A172 (cell line): Measurements from ENCODE around the gene BAZ1B. TPM values are rescaled to one million over a fixed set of nuclear protein-coding genes. Genes with fewer than 3 reads are reported as not detected.
"Not testable (repeated sequence)": the region's sequence is repeated elsewhere in the genome, so short reads cannot be mapped to it uniquely, and the experiment has no call there.

Source experiments
- DNase-seq: peaks from one replicate; pipeline ENCODE4 v3.0.0-alpha.2; 2015; ENCODE audit warnings: low spot score
- total RNA-seq: library from RNA; depleted of rRNA; stranded (reverse); fragments of >200 nt; shearing (Covaris generic); gene quantifications from 2 replicates; pipeline ENCODE4 v1.2.3, GENCODE V29; 2014

The BAZ1B gene
- total RNA-seq, 1 experiment from 2014 or later = 148 TPM

GRCh38 chr7:73447121-73447733 lies 74.9 kb downstream of the BAZ1B start:
- DNase-seq = no peak

- DNase-seq = no peak
Measured at GRCh38 chr7:73446682-73447081, 75.4 kb downstream of the BAZ1B start.

- no peak for DNase-seq
Measured at GRCh38 chr7:73443548-73444255, 78.4 kb downstream of the BAZ1B start.

GRCh38 chr7:73442903-73443500 lies 79.1 kb downstream of the BAZ1B start:
- DNase-seq = peak; percentile 35

- no peak for DNase-seq
Measured at GRCh38 chr7:73442222-73442902, 79.7 kb downstream of the BAZ1B start.

GRCh38 chr7:73439410-73439704 lies 82.7 kb downstream of the BAZ1B start:
- no peak for DNase-seq

GRCh38 chr7:73438547-73439409 lies 83.3 kb downstream of the BAZ1B start:
- no peak for DNase-seq

- no peak for DNase-seq
Measured at GRCh38 chr7:73437621-73438416, 84.3 kb downstream of the BAZ1B start.

- no peak for DNase-seq
Measured at GRCh38 chr7:73437091-73437490, 85.0 kb downstream of the BAZ1B start.

- DNase-seq = peak; percentile 67
Measured at GRCh38 chr7:73436031-73436929, 85.8 kb downstream of the BAZ1B start.

GRCh38 chr7:73435471-73436009 lies 86.6 kb downstream of the BAZ1B start:
- no peak for DNase-seq

GRCh38 chr7:73434701-73435069 lies 87.4 kb downstream of the BAZ1B start:
- no peak for DNase-seq

GRCh38 chr7:73433924-73434700 lies 88.0 kb downstream of the BAZ1B start:
- DNase-seq = no peak

- DNase-seq = no peak
Measured at GRCh38 chr7:73432676-73433075, 89.4 kb downstream of the BAZ1B start.

- DNase-seq = no peak
Measured at GRCh38 chr7:73431041-73431835, 90.9 kb downstream of the BAZ1B start.

GRCh38 chr7:73430540-73430939 lies 91.6 kb downstream of the BAZ1B start:
- DNase-seq = not testable (repeated sequence)

- DNase-seq = no peak
Measured at GRCh38 chr7:73429622-73430505, 92.2 kb downstream of the BAZ1B start.
